Measurements from ENCODE around the gene THAP7.

DNA sequence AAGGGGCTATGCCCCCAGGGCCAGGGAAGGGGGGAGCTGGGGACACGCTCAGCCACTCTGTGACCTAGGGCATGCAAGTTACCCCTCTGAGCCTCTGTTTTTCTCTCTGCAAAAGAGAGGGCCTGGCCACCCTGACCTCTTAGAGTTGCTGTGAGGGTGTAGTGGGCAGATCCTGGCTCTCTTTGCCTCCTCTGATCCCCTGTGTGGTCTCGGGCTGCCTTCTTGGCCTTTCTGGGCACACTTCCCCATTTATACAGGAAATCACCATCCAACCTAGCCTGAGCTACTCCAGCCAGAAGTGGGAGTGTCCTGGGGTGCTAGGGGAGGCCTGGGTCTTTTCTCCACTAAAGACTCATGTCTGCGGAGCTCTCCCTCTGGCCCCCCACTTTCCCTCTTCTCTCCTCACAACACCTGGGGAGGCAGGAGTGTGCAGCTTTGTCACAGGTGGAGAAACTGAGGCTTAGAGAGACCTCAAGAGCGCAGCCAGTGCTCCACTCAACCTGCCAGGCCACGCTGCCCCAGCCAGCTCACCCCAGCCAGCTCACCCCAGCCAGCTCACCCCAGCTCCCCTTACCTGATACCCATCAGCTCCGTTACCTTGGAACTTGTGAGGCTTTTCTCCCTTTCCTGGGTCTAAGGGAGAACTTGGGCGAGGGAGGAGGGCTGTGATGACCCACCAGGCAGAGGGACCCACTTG lies 33.5 kb downstream of the THAP7 start:
- TF ChIP-seq POLR2AphosphoS5 (IDR thresholded peaks at IDR 0.05) (no peak), POLR2A (IDR thresholded peaks at IDR 0.05) (no peak)
